Adipocyte (in vitro differentiated cells): Measurements from ENCODE around the gene PSG1.
"Not testable (repeated sequence)": the region's sequence is repeated elsewhere in the genome, so short reads cannot be mapped to it uniquely, and the experiment has no call there.

ENCODE experiments used
- DNase-seq: peaks from one replicate; pipeline ENCODE4 v3.0.0-alpha.2; 2015; ENCODE audit warnings: low read depth
- H3K27me3 ChIP-seq: replicated peaks from 2 replicates; pipeline ENCODE4 v1.7.0; 2013; ENCODE audit warnings: mild to moderate bottlenecking, low read length, moderate library complexity; ENCODE audit not compliant: control insufficient read depth, insufficient read depth
- H3K36me3 ChIP-seq: 2 replicates; pipeline ENCODE4 v1.7.0; 2013; ENCODE audit warnings: low read length, mild to moderate bottlenecking, moderate library complexity; ENCODE audit not compliant: control insufficient read depth, insufficient read depth, severe bottlenecking
- H3K4me1 ChIP-seq: 2 replicates; pipeline ENCODE4 v1.7.0; 2013; ENCODE audit warnings: mild to moderate bottlenecking, low read length, moderate library complexity; ENCODE audit not compliant: control insufficient read depth, insufficient read depth
- H3K4me3 ChIP-seq: 2 replicates; pipeline ENCODE4 v1.7.0; 2013; ENCODE audit warnings: mild to moderate bottlenecking, low read length, moderate library complexity
- H3K9ac ChIP-seq: 2 replicates; pipeline ENCODE4 v1.7.0; 2013; ENCODE audit warnings: mild to moderate bottlenecking, low read length, moderate library complexity
- H3K9me3 ChIP-seq: 2 replicates; pipeline ENCODE4 v1.7.0; 2013; ENCODE audit warnings: mild to moderate bottlenecking, low read length, moderate library complexity; ENCODE audit not compliant: control insufficient read depth

Gene PSG1

DNA sequence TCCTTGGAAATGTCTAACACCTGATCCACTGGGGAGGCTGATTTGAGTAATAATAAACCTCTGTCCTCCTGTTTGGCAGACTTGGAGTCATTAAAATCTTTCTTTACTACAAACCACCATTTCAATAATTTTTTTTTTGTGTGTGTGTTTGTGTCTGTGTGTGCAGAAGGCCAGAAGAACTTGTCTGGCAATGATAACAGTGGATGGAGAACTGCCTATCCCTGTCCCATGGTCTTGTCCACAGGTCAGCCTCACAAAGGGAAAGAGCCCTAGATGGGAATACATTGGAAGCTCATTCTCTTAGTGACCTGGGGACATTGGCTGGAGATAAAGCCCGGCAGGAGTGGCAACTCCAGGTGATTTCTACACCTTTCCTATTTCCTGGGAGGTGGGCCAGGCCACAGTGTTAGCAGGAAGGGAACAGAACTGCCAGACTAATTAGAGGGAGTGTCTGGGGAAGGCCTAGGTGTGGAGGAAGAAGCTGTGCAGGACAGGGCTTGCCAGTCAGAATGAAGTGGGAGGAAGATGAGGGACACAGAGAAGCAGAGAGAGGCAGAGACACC, 27.7 kb downstream of the PSG1 start:
- peaks cover 27% of the 10 kb centered on the region for H3K4me1 ChIP-seq
- H3K27me3 ChIP-seq, H3K36me3 ChIP-seq, H3K9me3 ChIP-seq, H3K4me3 ChIP-seq, DNase-seq: not testable (repeated sequence)
- peak overlapping the region; percentile 73 for H3K9ac ChIP-seq

- H3K27me3 ChIP-seq: no peaks in the 10 kb centered on the region
- H3K4me1 ChIP-seq: peaks cover 27% of the 10 kb centered on the region
- H3K4me3 ChIP-seq: no peak overlapping the region
- peak; percentile 97 for DNase-seq
- H3K9me3 ChIP-seq: no peaks in the 10 kb centered on the region
- peak overlapping the region; percentile 13 for H3K9ac ChIP-seq
- H3K36me3 ChIP-seq: no peaks in the 10 kb centered on the region
Observed at GRCh38 chr19:42850981-42851717, 28.4 kb downstream of the PSG1 start.

GRCh38 chr19:42846597-42846996, 32.9 kb downstream of the PSG1 start:
- Histone ChIP-seq H3K9me3 (no peaks in the 10 kb centered on the region), H3K27me3 (no peaks in the 10 kb centered on the region), H3K36me3 (no peaks in the 10 kb centered on the region), H3K9ac (no peak overlapping the region), H3K4me1 (peaks cover 14% of the 10 kb centered on the region), H3K4me3 (no peak overlapping the region)
- no peak for DNase-seq

- not testable (repeated sequence) for H3K4me1 ChIP-seq, H3K9me3 ChIP-seq, DNase-seq, H3K36me3 ChIP-seq, H3K9ac ChIP-seq, H3K27me3 ChIP-seq, H3K4me3 ChIP-seq
Observed at GRCh38 chr19:42843631-42844030, 35.9 kb downstream of the PSG1 start.

- H3K9ac ChIP-seq, H3K9me3 ChIP-seq, H3K36me3 ChIP-seq, H3K27me3 ChIP-seq, DNase-seq, H3K4me3 ChIP-seq, H3K4me1 ChIP-seq: not testable (repeated sequence)
Observed at GRCh38 chr19:42832746-42833442, 46.6 kb downstream of the PSG1 start.

- H3K36me3 ChIP-seq, H3K9me3 ChIP-seq, DNase-seq, H3K4me1 ChIP-seq, H3K9ac ChIP-seq, H3K27me3 ChIP-seq, H3K4me3 ChIP-seq: not testable (repeated sequence)
Observed at GRCh38 chr19:42832023-42832680, 47.4 kb downstream of the PSG1 start.

DNA sequence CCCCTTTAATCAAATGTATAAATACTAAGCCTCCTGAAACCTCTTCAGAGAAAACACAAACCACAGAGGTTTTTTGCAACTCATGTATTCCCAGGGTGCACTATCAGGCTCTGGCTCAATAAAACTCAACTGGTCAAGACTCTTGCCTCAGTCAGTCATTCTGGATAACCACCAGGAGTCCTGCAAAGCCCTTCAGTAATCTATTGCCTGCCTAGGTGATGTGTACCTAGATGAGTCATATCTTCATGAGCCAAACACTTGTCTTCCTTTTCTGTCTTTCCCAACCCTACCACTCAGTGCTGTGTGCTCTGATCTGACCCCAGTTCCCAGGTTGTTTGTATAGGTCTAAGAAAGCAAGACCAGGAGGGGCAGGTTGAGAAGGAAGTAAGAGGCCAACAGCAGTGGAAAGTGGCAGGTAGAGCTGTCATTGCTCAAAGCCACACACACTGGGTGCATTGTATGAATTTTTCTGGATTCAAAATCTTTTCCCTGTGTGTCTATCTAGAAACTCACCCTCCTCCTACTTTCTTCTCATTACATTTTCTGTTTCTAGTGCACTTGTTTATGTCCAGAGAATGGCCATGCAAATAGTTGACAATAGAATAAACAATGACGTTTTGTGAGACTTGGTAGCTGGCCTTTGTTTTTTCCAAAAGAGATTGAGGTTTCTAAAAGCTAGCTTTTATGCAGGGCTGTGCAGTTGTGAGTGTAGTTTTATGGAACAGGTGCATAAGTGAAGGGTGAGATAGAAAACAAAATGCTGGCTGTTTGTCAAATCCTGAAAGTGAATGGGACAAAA, 48.1 kb downstream of the PSG1 start:
- no peaks in the 10 kb centered on the region for H3K4me1 ChIP-seq
- no peak for DNase-seq
- H3K9me3 ChIP-seq: no peaks in the 10 kb centered on the region
- no peak overlapping the region for H3K9ac ChIP-seq
- H3K36me3 ChIP-seq: no peaks in the 10 kb centered on the region
- H3K27me3 ChIP-seq: no peaks in the 10 kb centered on the region
- H3K4me3 ChIP-seq: no peak overlapping the region

GRCh38 chr19:42821306-42821977, 58.1 kb downstream of the PSG1 start:
- H3K9ac ChIP-seq, H3K9me3 ChIP-seq, H3K27me3 ChIP-seq, DNase-seq, H3K4me3 ChIP-seq, H3K4me1 ChIP-seq, H3K36me3 ChIP-seq: not testable (repeated sequence)

- H3K36me3 ChIP-seq, H3K27me3 ChIP-seq, H3K9me3 ChIP-seq, H3K4me1 ChIP-seq, H3K4me3 ChIP-seq: not testable (repeated sequence)
- peak; percentile 90 for DNase-seq
- peak overlapping the region; percentile 22 for H3K9ac ChIP-seq
Observed at GRCh38 chr19:42819960-42820650, 59.4 kb downstream of the PSG1 start.

- Histone ChIP-seq H3K27me3 (no peaks in the 10 kb centered on the region), H3K4me3 (no peak overlapping the region), H3K9me3 (no peaks in the 10 kb centered on the region), H3K36me3 (no peaks in the 10 kb centered on the region), H3K4me1 (peaks cover 6% of the 10 kb centered on the region), H3K9ac (no peak overlapping the region)
- DNase-seq: peak; percentile 26
Observed at GRCh38 chr19:42816894-42817293, 62.6 kb downstream of the PSG1 start.
